Left renal cortex interstitium (tissue), 4 donors: Measurements from ENCODE around the gene LIN7C. TPM values are rescaled to one million over a fixed set of nuclear protein-coding genes. Genes with fewer than 3 reads are reported as not detected.

Source experiments
- DNase-seq, 4 donors: peaks; one replicate each; pipeline ENCODE4 v3.0.0-alpha.2; 2013; ENCODE audit warnings: low read depth in 4 of 4, low spot score in 2 of 4, missing footprints in 1 of 4
- polyA plus RNA-seq, 4 donors: library from polyadenylated mRNA; unstranded; fragments of 120-200 nt; gene quantifications; one replicate each; pipeline ENCODE4 v1.2.1, GENCODE V29; 2013; ENCODE audit not compliant: insufficient read length in 4 of 4

LIN7C gene
- polyA plus RNA-seq, 4 donors: 20.1 to 31.1 (median 24.1) TPM

GRCh38 chr11:27471589-27472397 lies 34.8 kb downstream of the LIN7C start:
- no peak for DNase-seq

DNA sequence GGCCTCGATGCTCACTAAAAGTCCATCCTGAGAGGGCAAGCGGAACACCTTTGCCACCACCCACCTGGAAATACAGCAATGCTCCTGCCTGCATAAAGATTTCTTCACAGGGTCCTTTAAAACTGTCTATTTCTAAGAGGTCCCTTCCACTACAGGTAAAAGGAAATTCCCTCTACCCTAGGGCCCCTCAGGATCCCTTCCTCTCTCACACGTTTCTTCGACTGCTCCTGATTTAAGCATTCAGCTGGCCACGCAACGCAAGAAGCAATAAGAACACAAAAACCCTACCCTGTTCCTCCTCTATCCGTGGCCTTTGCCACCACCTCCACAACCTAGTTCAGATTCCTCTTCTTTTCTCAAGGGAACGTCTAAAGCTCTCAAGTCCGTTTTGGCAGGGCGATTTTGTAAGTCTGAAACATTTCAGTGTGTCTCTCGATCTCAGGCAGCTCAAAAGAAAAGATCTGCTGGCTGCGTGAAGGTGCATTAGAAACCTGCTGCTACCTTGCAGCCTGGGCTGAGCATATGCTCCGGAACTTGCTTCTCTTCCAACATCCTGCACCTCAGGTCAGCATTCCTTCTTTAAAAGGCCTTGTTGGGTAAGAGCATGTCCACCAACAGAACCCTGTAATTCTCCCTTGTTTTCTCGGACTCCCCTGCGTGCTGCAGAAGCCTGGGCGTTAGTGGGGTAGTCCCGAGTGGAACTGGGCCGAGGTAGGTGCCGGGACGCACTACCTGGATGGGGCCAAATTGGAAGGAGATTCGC lies 35.6 kb downstream of the LIN7C start:
- no peak for DNase-seq

DNA sequence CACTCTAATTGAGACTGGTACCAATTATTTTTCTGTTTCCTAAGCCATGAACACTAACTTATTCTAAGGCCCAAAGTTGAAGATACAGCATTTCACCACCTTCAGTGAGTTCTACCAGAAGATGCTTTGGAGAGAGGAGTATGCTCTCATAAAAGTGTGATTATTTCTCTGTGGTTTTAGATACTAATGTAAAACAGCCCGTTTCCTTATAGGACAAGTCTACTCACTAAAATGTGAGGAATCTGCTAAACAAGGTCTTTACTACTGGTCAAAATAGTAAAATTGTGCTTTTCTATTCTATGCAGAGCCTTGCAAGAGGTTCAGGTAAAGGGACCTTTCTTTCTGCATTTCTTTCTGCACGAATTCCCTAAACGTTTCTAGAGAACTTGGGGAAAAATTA lies 36.4 kb downstream of the LIN7C start:
- DNase-seq: no peak

DNA sequence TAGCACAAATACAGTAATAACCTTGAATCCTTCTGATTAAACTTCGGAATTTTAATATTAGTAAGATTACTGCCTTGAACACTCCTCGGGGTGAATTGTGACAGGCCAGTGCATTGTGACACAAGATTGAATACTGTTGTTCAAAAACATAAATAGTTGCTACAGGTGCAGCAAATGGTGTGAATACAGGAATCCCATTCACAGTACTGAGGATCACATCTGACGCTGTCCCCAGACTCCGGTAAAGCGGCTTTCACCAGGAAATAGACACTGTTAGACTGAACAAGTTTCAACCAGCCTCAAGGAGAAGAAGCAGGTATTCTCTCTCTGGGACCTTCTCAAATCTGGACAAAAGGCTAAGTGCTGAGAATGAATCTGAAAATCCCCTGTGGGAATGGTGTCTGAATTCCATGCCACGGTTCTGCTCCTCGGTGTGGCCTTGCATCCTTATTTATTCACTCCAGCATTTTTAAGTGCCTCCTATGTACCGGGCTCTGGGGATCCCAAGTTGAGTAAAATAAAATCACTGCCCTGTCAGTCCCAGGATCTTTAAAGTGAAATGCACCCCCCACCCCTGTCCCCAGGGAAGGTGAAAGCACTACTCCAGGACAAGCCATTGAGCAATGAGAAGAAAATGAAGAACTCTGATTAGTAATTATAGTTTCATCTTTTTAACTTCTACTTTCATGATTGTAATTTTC lies 37.4 kb downstream of the LIN7C start:
- no peak for DNase-seq

DNA sequence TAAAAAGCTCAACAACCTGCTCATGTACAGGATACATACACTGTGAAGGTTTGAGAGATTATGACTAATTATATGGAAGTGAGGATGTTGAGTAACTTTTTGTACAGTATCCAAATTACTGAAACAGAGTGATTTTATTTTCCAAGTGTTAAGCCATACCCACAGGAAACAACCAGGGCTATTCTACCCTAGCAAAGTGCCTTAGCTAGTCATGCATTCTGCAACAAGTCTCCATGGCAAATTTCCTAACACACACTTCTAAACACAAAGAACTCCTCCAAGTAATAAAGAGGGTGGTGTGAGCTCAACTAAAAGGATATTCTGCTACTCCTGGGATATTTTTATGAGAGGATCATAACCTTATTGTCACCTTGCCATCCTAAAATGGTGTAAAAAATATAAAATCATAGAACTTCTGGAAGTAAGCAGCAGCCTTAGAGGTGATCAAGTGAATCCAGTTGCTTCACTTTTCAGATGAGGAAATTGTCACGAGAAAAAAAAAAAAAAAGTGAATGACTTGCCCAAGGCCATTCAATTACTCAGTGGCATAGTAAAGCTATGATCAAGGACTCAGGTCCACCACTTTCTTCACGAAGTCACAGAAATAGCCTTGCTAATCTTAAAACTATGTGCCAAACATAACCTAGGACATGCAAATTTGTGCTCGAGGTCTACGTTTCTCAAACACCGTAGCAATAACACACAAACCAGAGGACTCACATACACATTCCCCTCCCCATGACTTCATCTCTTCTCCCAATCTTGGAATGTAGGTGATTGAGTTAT lies 38.2 kb downstream of the LIN7C start:
- DNase-seq: no peak

DNA sequence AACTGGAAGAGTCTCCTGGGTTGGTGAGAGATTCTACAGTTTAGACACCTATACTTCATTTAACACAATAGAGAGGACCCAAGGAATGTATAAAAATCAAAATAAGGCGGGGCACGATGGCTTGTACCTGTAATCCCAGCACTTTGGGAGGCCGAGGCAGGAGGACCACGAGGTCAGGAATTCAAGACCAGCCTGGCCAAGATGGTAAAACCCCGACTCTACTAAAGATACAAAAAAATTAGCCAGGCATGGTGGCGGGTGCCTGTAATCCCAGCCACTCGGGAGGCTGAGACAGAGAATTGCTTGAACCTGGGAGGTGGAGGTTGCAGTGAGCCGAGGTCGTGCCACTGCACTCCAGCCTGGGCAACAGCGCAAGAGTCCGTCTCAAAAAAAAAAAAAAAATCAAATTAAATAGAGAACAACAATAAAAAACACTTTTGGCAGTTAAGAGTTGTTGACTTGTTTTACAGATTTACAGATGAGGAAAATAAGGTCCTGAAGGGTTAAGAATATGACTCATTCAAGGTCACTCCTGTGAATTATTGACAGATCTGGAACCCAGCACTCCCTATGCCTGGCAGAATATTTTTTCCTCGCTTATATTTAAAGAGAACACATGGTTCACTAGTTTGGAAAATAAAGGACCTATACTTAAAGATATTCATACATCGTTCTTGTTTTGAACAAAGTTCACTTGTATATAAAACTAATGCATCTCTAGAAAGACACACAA lies 39.2 kb downstream of the LIN7C start:
- DNase-seq: no peak

- DNase-seq: no peak
Observed at GRCh38 chr11:27466363-27466762, 40.2 kb downstream of the LIN7C start.

GRCh38 chr11:27465629-27466028 lies 40.9 kb downstream of the LIN7C start:
- no peak for DNase-seq

- DNase-seq: no peak
Observed at GRCh38 chr11:27464909-27465308, 41.7 kb downstream of the LIN7C start.

- DNase-seq: no peak
Observed at GRCh38 chr11:27464289-27464696, 42.3 kb downstream of the LIN7C start.

- DNase-seq: no peak
Observed at GRCh38 chr11:27462543-27462942, 44.0 kb downstream of the LIN7C start.

- no peak for DNase-seq
Observed at GRCh38 chr11:27460158-27460978, 46.2 kb downstream of the LIN7C start.

GRCh38 chr11:27459191-27459590 lies 47.4 kb downstream of the LIN7C start:
- no peak for DNase-seq

DNA sequence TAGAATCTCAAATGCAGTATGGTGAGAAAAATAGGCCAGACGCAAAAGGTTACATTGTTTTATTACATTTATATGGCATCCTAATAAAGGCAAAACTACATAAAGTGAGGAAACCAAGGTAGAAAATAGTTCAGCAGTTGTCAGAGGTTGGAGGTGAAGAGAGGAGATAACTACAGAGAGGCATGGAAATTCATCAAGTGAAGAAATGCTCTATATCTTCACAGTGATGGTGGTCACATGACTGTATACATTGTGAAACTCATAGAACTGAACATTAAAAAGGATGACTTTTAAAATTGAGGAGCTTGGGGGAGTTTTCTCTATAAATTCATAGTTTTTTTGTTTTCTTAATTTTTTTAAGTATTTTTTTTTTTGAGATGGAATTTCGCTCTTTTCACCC lies 48.4 kb downstream of the LIN7C start:
- no peak for DNase-seq

DNA sequence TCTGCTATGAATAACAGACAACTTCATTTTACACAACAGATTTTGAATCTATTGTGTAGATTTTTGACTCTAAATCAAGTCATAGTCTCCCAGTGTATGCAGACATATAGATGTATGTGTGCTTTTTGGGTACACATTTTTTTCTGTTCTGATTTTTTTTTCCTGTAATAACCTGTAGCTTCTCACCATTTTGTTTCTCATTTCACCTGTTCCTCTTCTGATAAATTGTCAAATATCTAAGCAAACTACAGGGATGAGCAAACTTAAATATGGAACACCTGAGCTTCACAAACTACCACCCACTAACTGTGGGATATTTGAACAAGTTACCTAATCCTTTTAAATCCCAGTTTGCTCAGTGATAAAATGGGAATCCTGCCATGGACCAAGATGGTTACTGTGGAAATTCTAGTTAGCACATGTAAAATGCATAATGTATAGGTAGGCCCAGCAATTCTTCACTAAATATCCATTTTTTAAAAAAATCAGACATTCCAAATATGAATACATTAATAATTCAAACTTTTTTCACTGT lies 49.7 kb downstream of the LIN7C start:
- DNase-seq: no peak

DNA sequence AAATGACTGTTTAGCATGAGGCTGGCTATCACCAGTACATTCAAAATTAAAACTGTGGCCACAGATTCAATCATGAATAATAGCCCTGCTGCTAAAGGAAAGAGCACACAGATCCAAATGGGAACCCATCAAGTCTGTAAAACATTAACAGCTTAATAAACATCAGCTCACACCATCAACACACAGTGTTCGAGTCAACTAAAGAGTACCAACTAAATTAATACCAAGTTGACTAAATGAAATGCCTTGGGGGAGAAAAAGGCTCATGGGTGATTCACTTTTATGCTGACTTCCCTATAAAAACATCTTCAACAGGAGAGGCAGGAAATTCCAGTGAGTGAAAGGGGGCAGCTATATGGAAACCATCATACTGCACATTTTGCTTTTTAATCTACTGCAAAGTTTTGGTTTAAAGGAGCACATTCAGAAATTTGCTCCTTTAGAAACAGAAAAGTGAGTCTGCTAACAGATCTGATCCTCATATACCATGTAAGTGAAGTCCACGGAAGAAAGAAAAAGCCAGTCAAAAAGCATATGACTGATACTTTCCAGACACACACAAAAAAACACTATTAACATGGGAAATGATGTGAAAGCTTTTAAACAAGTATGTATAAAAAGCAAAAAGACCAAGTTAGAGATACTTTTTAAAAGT lies 50.3 kb downstream of the LIN7C start:
- no peak for DNase-seq

DNA sequence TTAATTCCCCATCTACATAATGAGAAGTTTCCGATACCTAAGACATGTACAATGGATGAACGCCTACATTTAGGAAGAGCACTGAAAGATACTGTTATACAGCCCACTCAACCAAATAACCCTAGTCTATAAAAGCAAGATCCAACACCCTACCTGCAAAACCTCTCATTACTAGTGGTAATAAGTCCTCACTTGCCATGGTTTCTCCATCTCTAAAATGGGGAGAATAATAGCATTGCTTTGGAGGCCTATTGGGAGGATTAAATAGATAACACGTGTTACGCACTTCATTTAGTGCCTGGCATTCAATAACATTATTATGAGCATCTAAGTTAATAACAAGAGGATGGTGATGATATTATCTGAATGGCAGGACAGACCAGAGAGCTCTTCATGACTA lies 50.9 kb downstream of the LIN7C start:
- no peak for DNase-seq

DNA sequence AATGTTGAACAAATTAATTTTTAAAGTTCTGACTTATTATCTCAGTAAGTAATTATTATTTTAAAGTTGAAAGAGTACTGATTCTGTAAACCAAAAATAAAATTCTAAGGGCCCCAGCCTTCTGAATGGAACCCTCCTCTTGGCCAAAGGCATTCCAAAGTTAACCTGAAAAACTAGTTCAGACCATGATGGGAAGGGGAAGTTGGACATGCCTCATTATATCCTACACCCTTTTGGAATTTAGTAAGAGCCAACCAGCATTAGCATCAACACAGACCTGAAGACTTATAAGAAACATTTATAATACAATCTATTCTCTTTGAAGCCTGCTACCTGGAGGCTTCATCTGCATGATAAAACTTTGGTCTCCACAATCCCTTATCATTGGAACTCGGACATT lies 52.9 kb downstream of the LIN7C start:
- no peak for DNase-seq
